KMS-11 (cell line): ENCODE measurements around the gene HTR2C.

Experiments
- H2AFZ ChIP-seq: fragments of 200-600 bp; sonication (generic); 2 replicates; pipeline ENCODE4 v1.6.1; 2016; ENCODE audit warnings: antibody characterized with exemption, mixed run types, low read depth
- H3K27ac ChIP-seq: fragments of 200-600 bp; sonication (generic); 2 replicates; pipeline ENCODE4 v1.6.1; 2016; ENCODE audit warnings: mild to moderate bottlenecking, mixed run types
- H3K27me3 ChIP-seq: fragments of 200-600 bp; sonication (generic); 2 replicates; pipeline ENCODE4 v1.6.1; 2017; ENCODE audit warnings: mild to moderate bottlenecking, low read depth, mixed run types, moderate library complexity; ENCODE audit not compliant: insufficient read depth
- H3K36me3 ChIP-seq: fragments of 200-600 bp; sonication (generic); 2 replicates; pipeline ENCODE4 v1.6.1; 2017; ENCODE audit warnings: mild to moderate bottlenecking, mixed run types; ENCODE audit not compliant: insufficient read depth
- H3K4me1 ChIP-seq: fragments of 200-600 bp; sonication (generic); 2 replicates; pipeline ENCODE4 v1.6.1; 2016; ENCODE audit warnings: mild to moderate bottlenecking, low read depth, mixed run types; ENCODE audit not compliant: poor library complexity, severe bottlenecking
- H3K4me2 ChIP-seq: fragments of 200-600 bp; sonication (generic); 2 replicates; pipeline ENCODE4 v1.7.0; 2016; ENCODE audit warnings: mild to moderate bottlenecking, mixed run types
- H3K4me3 ChIP-seq: fragments of 200-600 bp; sonication (generic); IDR thresholded peaks from 2 replicates; pipeline ENCODE4 v1.6.1; 2017; ENCODE audit warnings: low read depth, low read length, mixed read lengths; ENCODE audit not compliant: insufficient read depth
- H3K79me2 ChIP-seq: fragments of 200-600 bp; sonication (generic); 2 replicates; pipeline ENCODE4 v1.6.1; 2016; ENCODE audit warnings: low read depth, mixed run types; ENCODE audit not compliant: insufficient read depth
- H3K9ac ChIP-seq: fragments of 200-600 bp; sonication (generic); 2 replicates; pipeline ENCODE4 v1.6.1; 2016; ENCODE audit warnings: mild to moderate bottlenecking, mixed run types
- H4K20me1 ChIP-seq: fragments of 200-600 bp; sonication (generic); 2 replicates; pipeline ENCODE4 v1.6.1; 2016; ENCODE audit warnings: mild to moderate bottlenecking, mixed run types; ENCODE audit not compliant: insufficient read depth
- CTCF ChIP-seq: fragments of 200-600 bp; sonication (generic); conservative IDR thresholded peaks from 2 replicates; pipeline ENCODE4 v1.6.1; 2017; ENCODE audit warnings: low read depth, mild to moderate bottlenecking, antibody characterized with exemption, low read length, moderate library complexity, mixed read lengths

HTR2C gene

DNA sequence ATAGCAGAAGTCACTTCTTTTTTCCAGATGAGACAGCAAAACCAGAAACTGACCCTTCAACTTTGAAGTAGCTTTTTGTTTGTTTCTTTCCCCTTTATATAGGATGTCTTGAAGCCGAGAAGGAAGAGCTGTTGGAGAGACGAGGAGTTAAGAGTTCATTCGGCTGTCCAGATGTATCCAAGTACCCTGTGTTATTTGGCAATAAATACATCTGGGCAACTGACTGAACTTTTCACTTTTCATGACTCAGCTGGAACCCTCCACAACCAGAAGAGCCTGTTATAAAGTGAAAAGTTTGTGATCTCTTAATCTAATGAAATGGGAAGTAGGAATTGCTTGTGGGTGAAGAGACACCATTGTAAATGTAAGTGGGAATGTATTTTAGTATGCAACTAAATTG, 131.2 kb downstream of the HTR2C start:
- Histone ChIP-seq H4K20me1 (no peaks in the 10 kb centered on the region), H3K9ac (no peak overlapping the region), H3K36me3 (no peaks in the 10 kb centered on the region), H3K4me1 (no peaks in the 10 kb centered on the region), H3K79me2 (no peaks in the 10 kb centered on the region), H3K27ac (no peak overlapping the region), H2AFZ (no peak overlapping the region), H3K4me2 (no peak overlapping the region), H3K27me3 (no peaks in the 10 kb centered on the region), H3K4me3 (no peak overlapping the region)
- no peak for TF ChIP-seq CTCF

- H3K4me2 ChIP-seq: no peak overlapping the region
- no peaks in the 10 kb centered on the region for H3K36me3 ChIP-seq
- H3K27me3 ChIP-seq: no peaks in the 10 kb centered on the region
Observed at GRCh38 chrX:114717921-114718320, 134.0 kb downstream of the HTR2C start.

DNA sequence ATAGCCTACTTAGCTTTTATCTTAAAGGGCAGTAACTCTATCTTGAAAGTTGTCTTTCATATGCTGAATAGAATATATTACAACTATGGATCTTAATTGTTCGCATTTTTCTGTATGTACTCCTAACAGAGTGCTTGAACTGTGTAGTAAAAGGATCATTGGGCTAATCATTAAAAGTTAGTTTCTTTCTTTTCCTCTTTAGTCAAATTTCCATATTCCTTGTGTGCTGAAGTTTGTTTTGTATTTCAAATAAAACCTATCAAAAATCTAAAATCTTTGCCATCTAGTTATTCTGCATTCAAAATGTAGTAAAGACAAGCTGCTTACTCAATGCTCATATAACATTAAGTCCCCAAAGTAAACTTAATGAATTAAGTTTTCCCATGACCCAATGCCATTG, 182.7 kb downstream of the HTR2C start:
- H3K27me3 ChIP-seq: no peaks in the 10 kb centered on the region
- no peaks in the 10 kb centered on the region for H4K20me1 ChIP-seq
- no peaks in the 10 kb centered on the region for H3K79me2 ChIP-seq
- H3K4me3 ChIP-seq: no peak overlapping the region
- no peak overlapping the region for H3K4me2 ChIP-seq
- no peak overlapping the region for H3K27ac ChIP-seq
- no peaks in the 10 kb centered on the region for H3K4me1 ChIP-seq
- H3K36me3 ChIP-seq: no peaks in the 10 kb centered on the region
- H3K9ac ChIP-seq: no peak overlapping the region
- no peak overlapping the region for H2AFZ ChIP-seq
- no peak for TF ChIP-seq CTCF

More at GRCh38 chrX:114717921-114718320, 134.0 kb downstream of the HTR2C start:
- TF ChIP-seq CTCF: no peak
- H3K9ac ChIP-seq: no peak overlapping the region
- no peaks in the 10 kb centered on the region for H3K79me2 ChIP-seq
- H3K4me1 ChIP-seq: no peaks in the 10 kb centered on the region
- H3K4me3 ChIP-seq: no peak overlapping the region
- no peak overlapping the region for H3K27ac ChIP-seq
- no peaks in the 10 kb centered on the region for H4K20me1 ChIP-seq
- H2AFZ ChIP-seq: no peak overlapping the region

- H3K9ac ChIP-seq: no peak overlapping the region
- H3K27me3 ChIP-seq: no peaks in the 10 kb centered on the region
- H3K4me2 ChIP-seq: no peak overlapping the region
- no peak overlapping the region for H3K4me3 ChIP-seq
- no peak overlapping the region for H3K27ac ChIP-seq
- TF ChIP-seq CTCF: no peak
- H3K36me3 ChIP-seq: no peaks in the 10 kb centered on the region
- H2AFZ ChIP-seq: no peak overlapping the region
- no peaks in the 10 kb centered on the region for H3K79me2 ChIP-seq
- H3K4me1 ChIP-seq: no peaks in the 10 kb centered on the region
- H4K20me1 ChIP-seq: no peaks in the 10 kb centered on the region
Observed at GRCh38 chrX:114774691-114775090, 190.8 kb downstream of the HTR2C start.
